ENCODE results near the gene HMGCLL1.

DNA sequence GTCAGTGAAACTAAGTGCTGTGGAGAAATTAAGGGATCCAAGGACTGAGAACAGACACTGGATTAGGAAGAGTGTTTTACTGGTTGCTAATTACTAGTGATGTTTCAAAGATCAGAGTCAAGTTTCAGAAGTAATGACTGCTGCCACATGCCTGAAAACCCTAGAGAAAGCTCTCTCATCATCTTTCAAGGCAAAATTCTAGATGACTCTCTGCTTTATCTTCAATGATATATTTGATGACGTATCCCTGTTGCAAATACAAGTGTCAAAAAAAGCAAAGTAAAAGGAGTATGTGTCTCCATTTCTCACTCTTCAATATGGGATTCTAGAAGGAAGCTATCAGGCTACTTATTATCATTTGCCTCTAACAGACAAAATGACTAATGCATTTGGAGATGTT, 38.0 kb downstream of the HMGCLL1 start:
- TF ChIP-seq SMAD4 (CRISPR knock-in tag; IDR thresholded peaks at IDR 0.05) (no peak), TP53 (CRISPR knock-in tag; IDR thresholded peaks at IDR 0.05) (no peak), ZNF263 (CRISPR knock-in tag; IDR thresholded peaks at IDR 0.05; ENCODE audit: low read depth) (no peak), ZNF121 (CRISPR knock-in tag; IDR thresholded peaks at IDR 0.05) (no peak)
- TF ChIP-seq, protein P1, sequence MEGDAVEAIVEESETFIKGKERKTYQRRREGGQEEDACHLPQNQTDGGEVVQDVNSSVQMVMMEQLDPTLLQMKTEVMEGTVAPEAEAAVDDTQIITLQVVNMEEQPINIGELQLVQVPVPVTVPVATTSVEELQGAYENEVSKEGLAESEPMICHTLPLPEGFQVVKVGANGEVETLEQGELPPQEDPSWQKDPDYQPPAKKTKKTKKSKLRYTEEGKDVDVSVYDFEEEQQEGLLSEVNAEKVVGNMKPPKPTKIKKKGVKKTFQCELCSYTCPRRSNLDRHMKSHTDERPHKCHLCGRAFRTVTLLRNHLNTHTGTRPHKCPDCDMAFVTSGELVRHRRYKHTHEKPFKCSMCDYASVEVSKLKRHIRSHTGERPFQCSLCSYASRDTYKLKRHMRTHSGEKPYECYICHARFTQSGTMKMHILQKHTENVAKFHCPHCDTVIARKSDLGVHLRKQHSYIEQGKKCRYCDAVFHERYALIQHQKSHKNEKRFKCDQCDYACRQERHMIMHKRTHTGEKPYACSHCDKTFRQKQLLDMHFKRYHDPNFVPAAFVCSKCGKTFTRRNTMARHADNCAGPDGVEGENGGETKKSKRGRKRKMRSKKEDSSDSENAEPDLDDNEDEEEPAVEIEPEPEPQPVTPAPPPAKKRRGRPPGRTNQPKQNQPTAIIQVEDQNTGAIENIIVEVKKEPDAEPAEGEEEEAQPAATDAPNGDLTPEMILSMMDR (IDR thresholded peaks at IDR 0.05) = no peak
- TF ChIP-seq, protein P2, sequence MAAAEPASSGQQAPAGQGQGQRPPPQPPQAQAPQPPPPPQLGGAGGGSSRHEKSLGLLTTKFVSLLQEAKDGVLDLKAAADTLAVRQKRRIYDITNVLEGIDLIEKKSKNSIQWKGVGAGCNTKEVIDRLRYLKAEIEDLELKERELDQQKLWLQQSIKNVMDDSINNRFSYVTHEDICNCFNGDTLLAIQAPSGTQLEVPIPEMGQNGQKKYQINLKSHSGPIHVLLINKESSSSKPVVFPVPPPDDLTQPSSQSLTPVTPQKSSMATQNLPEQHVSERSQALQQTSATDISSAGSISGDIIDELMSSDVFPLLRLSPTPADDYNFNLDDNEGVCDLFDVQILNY (CRISPR knock-in tag; IDR thresholded peaks at IDR 0.05) = no peak

All from WTC11 (cell line).